T47D (cell line): Measurements from ENCODE around the gene ARHGAP24.
"Not testable (repeated sequence)": the region's sequence is repeated elsewhere in the genome, so short reads cannot be mapped to it uniquely, and the experiment has no call there.

Experiments used
- DNase-seq, 2 experiments: peaks; one replicate each; pipeline versions ENCODE4 v3.0.0 to v3.0.0-alpha.2; 2011 to 2012; ENCODE audit warnings: low read depth in 1 of 2, low spot score in 1 of 2
- JUND ChIP-seq: IDR thresholded peaks from 2 replicates; pipeline ENCODE4 v1.6.1; 2012; ENCODE audit warnings: low read depth
- in situ Hi-C: cut with HindIII; loops from 2 replicates; pipeline ENCODE4 v1.10.0; 2016; ENCODE audit warnings: low sequenced_read_pairs, low pct_unique_long_range_greater_than_20kb

ARHGAP24 gene

DNA sequence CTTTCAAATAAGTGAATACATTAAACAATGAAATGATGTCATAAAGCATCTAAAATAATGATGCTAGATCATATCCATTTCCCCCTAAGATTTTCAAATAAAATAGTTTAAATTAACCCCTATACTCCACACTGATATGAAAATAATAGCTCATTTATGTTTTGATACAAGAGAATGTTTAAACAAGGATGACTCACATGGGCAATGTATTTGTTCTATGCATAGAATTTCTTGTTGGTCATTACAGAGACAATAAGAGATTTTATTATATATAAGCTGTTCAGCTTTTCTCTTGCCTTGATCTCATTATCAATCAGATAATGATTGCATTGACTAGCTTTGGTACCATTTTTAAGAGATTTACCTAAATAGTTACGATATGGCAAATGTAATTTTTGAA lies 411.7 kb downstream of the ARHGAP24 start:
- in situ Hi-C loops, result no loop called here
- DNase-seq, result no peak
- no peak for TF ChIP-seq JUND

DNA sequence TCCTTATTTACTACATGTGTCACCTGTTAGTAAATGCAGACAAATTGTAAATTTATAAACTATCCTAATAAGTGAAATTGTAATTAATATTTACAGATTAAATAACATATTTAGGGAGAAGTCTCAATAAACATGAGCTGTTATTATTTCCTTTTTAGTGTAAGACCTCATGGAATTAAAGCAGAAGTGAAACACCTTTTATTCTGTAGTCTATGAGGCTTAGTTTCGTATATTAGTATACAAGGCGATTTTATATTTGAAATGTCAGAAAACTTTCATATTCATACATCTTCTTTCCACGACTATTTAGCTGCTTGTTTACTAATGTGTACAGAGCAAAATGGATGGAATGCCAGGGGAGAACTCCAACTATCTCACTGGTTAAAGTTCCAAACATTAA lies 414.4 kb downstream of the ARHGAP24 start:
- no peak for DNase-seq
- in situ Hi-C loops, result no loop called here
- TF ChIP-seq JUND, result no peak

DNA sequence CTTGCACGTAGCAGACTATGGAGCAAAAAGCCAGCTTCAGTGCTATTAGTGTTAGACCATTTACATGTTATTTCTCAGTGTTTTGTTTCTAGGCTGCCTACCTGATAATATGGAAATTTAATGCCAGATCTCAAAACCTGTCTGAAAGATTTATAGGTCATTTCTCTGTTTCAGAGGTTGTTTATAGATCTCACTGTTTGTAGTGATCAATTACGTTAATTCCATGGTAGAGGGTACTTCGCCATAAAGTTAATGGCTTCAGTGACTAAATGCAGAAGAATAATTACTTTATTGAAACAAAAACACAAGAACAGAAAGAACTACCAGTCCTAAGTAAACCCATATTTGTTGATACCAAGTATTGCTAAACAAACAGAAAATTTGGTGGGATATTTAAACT lies 420.8 kb downstream of the ARHGAP24 start:
- in situ Hi-C loops, result no loop called here
- no peak for DNase-seq

DNA sequence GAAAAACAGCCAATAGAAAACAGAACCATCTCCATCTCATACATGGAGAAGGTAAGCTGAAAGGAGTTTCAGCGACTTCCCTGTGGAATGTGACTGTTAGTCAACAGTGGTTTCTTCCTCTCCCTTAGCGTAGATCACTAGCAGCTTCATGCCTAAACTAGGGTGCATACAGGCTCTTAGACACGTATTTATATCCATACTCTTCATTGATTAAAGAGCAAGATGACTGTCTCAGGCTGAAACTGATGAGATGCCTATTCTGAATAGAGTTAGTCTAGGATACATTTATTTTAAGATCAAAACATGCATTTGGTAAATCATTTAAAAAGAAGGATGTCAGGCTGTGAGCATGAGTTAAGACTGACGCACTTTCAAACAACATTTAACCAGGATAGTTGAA lies 423.3 kb downstream of the ARHGAP24 start:
- in situ Hi-C loops, result no loop called here
- DNase-seq, result no peak
- TF ChIP-seq JUND, result no peak

More for the DNA sequence above, 420.8 kb downstream of the ARHGAP24 start:
- TF ChIP-seq JUND, result no peak

DNA sequence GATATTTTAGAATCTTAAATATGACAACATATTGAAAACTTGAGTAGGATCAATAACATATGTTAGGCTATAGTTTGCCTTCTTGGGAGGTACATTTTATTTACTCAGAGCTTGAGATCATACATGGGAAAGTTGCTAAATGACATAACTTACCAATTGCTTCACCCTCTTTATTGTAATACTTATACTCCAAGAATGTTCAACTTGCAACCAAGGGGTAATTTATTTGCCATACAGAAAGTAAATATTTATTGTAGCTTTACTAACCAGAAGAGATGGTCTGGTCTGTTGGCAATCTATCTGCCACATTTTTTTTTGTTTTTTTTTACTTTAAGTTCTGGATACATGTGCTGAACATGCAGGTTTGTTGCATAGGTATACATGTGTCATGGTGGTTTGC lies 426.6 kb downstream of the ARHGAP24 start:
- no peak for TF ChIP-seq JUND
- DNase-seq, result peak in 1 of 2 experiments; percentile 55
- in situ Hi-C loops, result no loop called here

DNA sequence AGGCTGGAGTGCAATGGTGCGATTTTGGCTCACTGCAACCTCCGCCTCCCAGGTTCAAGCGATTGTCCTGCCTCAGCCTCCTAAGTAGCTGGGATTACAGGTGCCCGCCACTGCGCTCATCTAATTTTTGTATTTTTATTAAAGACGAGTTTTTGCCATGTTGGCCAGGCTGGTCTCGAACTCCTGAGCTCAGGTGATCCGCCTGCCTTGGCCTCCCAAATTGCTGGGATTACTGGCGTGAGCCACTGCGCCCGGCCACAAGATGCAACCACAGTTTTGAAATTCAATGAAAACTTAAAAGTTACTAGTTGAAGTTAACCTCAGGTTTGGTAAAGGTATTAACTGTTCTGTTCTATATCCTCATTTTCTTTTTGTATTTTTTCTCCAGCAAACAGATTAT lies 427.7 kb downstream of the ARHGAP24 start:
- in situ Hi-C loops, DNase-seq: not testable (repeated sequence)

DNA sequence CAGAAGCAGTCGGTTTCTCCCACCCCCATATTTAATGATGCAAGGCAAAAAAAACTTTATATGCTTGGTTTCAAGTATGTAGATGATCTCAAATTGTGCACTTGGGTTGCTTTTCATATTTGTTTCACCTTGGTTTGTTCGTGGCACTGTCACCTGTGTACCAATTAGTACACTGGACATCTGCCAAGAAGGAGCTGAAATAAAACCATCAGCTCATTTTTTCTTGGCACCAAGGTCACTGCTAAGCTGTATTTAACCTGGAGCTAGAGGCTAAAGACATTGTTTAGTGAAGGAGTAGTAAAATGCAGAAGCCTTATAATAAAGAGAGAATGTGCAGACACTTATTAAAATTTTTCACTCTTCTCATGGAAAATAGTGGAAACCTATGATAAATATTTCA lies 430.8 kb downstream of the ARHGAP24 start:
- in situ Hi-C loops, result no loop called here
- no peak for TF ChIP-seq JUND
- peak in 1 of 2 experiments; percentile 8 for DNase-seq

DNA sequence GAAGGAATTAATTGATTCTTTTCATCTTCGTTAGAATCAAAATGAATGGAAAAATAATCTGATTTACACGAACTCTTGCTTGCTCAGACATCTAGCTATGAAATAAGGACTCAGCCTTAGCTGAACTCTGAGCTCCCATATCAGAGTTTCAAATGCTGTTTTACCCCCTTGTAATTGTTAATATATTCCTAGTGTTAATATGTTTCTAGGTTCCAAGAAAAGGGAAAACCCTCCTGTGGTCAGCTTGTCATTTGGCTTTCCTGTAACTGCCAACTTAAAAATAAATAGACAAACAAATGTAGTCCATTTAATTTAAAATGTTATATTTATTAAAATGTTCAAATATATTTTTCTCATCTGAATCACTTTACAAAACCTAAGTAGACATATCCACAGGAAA lies 432.1 kb downstream of the ARHGAP24 start:
- DNase-seq, result no peak
- TF ChIP-seq JUND, result no peak
- in situ Hi-C loops, result no loop called here

DNA sequence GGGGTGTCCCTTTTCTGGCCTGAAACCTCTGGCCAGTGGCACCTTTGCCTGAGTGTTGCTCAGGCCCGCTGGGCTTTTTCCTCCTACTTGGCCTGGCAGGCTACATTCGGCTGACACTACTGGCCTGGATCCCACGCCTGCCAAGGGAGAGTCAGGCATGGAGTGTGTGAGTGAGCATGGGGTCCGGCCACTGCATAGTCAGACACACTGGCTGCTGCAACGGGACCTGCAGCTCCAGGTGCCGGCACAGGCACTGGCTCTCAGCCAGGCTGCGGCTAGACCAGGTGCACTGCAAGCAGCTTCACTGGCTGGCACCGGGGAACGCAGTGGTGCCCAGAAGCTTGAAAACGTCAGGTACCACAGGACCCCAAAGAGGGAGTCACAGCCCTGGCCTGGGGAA lies 434.9 kb downstream of the ARHGAP24 start:
- in situ Hi-C loops, result no loop called here
- TF ChIP-seq JUND, result no peak
- DNase-seq, result no peak

DNA sequence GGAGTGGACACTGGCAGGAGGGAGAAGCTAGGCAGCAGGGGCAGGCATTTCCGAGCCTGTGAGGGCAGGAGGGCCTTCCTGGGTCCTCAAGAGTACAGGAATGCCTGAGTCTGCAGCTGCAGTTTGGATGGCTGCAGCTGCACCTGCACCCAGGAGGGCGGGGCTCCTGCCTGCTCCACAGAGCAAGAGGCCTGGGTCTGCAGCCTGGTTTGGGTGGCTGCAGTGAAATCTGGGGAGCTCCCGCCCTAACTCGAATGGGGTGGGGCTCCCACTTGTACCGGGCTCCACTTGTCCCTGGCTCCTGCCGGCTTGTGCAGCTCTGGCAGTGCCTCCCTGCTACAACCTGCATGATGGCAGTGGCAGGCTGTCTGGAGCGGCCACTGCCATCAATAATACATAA lies 436.0 kb downstream of the ARHGAP24 start:
- no peak for TF ChIP-seq JUND
- in situ Hi-C loops, result no loop called here
- no peak for DNase-seq

DNA sequence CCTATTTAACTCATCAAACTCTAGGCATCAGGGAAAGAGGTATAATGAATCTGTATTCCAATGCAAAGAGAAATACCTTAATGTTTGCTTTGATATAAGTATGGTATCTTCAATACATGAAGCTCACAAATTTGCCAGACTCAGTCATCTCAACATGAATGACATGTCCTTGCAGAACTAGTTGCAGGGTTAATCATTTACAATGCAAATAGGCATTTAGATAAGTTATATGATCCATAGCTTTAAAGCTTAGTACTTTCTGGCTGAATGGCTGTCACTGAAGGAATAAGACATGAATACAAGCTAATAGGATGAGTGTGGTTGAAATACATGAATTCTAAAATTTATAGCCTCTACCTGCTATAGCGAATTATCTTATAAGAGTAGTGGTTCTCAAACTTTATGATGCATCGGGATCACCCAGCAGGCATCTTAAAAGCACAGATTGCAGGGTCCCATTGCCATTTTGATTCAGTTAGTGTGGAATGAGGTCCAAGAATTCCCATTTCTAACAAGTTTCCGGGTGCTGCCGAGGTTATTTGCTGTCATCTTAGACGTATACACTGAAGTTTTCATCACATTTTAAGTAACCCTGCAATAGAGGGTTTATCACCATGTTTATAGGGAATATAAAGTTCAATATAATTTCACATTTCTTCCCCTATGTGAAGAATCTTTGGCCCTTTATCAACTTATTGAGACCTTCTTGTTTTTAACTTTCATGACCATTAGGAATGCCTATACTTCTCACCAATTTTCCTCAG lies 439.2 kb downstream of the ARHGAP24 start:
- TF ChIP-seq JUND, result no peak
- in situ Hi-C loops, result no loop called here
- DNase-seq, result no peak

DNA sequence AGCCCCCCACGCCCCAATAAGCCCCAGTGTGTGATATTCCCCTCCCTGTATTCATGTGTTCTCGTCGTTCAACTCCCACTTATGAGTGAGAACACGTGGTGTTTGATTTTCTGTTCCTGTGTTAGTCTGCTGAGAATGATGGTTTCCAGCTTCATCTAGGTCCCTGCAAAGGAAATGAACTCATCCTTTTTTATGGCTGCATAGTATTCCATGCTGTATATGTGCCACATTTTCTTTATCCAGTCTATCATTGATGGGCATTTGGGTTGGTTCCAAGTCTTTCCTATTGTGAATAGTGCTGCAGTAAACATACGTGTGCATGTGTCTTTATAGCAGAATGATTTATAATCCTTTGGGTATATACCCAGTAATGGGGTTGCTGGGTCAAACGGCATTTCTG lies 440.6 kb downstream of the ARHGAP24 start:
- DNase-seq, in situ Hi-C loops: not testable (repeated sequence)

DNA sequence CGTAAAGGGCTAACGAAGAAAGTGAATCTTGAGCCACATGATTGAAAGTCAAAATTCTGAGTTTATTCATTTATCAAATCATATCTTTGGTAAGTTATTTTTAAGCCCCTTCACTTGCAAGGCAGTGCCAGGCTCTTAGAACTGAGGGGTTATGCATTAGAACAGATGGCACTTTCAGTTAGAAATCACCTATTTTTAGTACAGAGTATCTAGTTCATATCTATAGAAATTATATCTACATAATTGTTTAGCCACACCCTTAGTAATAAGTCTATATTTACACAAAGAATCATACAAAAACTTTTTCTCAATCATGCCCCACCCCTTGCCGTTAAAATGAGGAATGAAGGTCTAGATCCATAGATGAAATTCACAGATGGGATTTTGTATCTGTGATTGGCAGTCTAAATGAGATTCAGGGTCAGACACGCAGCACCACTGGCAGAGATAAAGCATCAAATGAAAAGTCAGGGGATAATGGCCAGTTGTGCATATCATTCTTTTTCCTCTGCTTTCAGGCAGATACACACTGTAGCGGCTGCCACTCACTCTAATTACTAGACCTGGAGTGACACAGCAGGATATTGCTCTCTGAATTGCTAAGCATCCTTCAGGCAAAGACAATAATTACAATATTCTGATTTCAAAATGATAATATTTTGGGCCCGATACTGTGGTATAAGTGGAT lies 444.4 kb downstream of the ARHGAP24 start:
- TF ChIP-seq JUND, result no peak
- in situ Hi-C loops, result no loop called here
- DNase-seq, result no peak
